Neutrophil (primary cell): ENCODE measurements around the gene LGALS1.

Experiments
- H3K27ac ChIP-seq: fragments of 200-600 bp; sonication (generic); 2 replicates; pipeline ENCODE4 v1.5.1; 2016; ENCODE audit warnings: mild to moderate bottlenecking, moderate library complexity
- H3K27me3 ChIP-seq: fragments of 200-600 bp; sonication (generic); 2 replicates; pipeline ENCODE4 v1.6.0; 2016; ENCODE audit warnings: mild to moderate bottlenecking
- H3K36me3 ChIP-seq: fragments of 200-600 bp; sonication (generic); 2 replicates; pipeline ENCODE4 v1.5.1; 2017
- H3K4me1 ChIP-seq, 2 experiments: fragments of 200-600 bp in 1 of 2; sonication (generic) in 1 of 2; 1 replicate in 1 of 2; 2 replicates in 1 of 2; pipeline versions ENCODE4 v1.5.1 to v1.6.1; 2013 to 2016; ENCODE audit warnings: low read depth in 1 of 2, low read length in 1 of 2, mild to moderate bottlenecking in 1 of 2, moderate library complexity in 1 of 2; ENCODE audit not compliant: control insufficient read depth in 1 of 2, insufficient read depth in 1 of 2
- H3K4me3 ChIP-seq, 2 experiments: fragments of 200-600 bp in 1 of 2; sonication (generic) in 1 of 2; 1 replicate in 1 of 2; 2 replicates in 1 of 2; pipeline ENCODE4 v1.5.1; 2013 to 2016; ENCODE audit warnings: low read depth in 1 of 2, low read length in 1 of 2, mild to moderate bottlenecking in 1 of 2, moderate library complexity in 1 of 2
- H3K9me3 ChIP-seq: fragments of 200-600 bp; sonication (generic); 2 replicates; pipeline ENCODE4 v1.5.1; 2016
- CTCF ChIP-seq: fragments of 200-600 bp; sonication (generic); IDR thresholded peaks from 2 replicates; pipeline ENCODE4 v1.5.1; 2016; ENCODE audit warnings: antibody characterized with exemption

LGALS1 gene

GRCh38 chr22:37709445-37709765 lies 34.0 kb downstream of the LGALS1 start:
- no peaks in the 10 kb centered on the region for H3K9me3 ChIP-seq
- H3K4me3 ChIP-seq, result no peak overlapping the region
- no peaks in the 10 kb centered on the region for H3K27me3 ChIP-seq
- peaks cover 10 to 15% of the 10 kb centered on the region in 2 experiments for H3K4me1 ChIP-seq
- H3K36me3 ChIP-seq, result peaks cover 3% of the 10 kb centered on the region
- no peak overlapping the region for H3K27ac ChIP-seq
- no peak for TF ChIP-seq CTCF

- no peak overlapping the region for H3K4me3 ChIP-seq
- H3K27ac ChIP-seq, result no peak overlapping the region
- peaks cover 5% of the 10 kb centered on the region for H3K36me3 ChIP-seq
- H3K27me3 ChIP-seq, result no peaks in the 10 kb centered on the region
- no peaks in the 10 kb centered on the region for H3K9me3 ChIP-seq
- no peak for TF ChIP-seq CTCF
- H3K4me1 ChIP-seq, result peaks cover 9 to 10% of the 10 kb centered on the region in 2 experiments
Observed at GRCh38 chr22:37710675-37711074, 35.2 kb downstream of the LGALS1 start.

GRCh38 chr22:37711490-37711889 lies 36.1 kb downstream of the LGALS1 start:
- H3K27ac ChIP-seq, result no peak overlapping the region
- peaks cover 13% of the 10 kb centered on the region for H3K36me3 ChIP-seq
- no peak overlapping the region for H3K4me3 ChIP-seq
- H3K9me3 ChIP-seq, result no peaks in the 10 kb centered on the region
- H3K4me1 ChIP-seq, result peaks cover 9 to 10% of the 10 kb centered on the region in 2 experiments
- H3K27me3 ChIP-seq, result no peaks in the 10 kb centered on the region
- TF ChIP-seq CTCF, result no peak

GRCh38 chr22:37713761-37714160 lies 38.3 kb downstream of the LGALS1 start:
- no peaks in the 10 kb centered on the region for H3K9me3 ChIP-seq
- H3K4me1 ChIP-seq, result peaks cover 3 to 4% of the 10 kb centered on the region in 2 experiments
- no peak for TF ChIP-seq CTCF
- no peak overlapping the region for H3K27ac ChIP-seq
- peaks cover 18% of the 10 kb centered on the region for H3K36me3 ChIP-seq
- no peak overlapping the region for H3K4me3 ChIP-seq
- H3K27me3 ChIP-seq, result no peaks in the 10 kb centered on the region

GRCh38 chr22:37714634-37715033 lies 39.2 kb downstream of the LGALS1 start:
- no peaks in the 10 kb centered on the region for H3K27me3 ChIP-seq
- no peaks in the 10 kb centered on the region for H3K9me3 ChIP-seq
- peaks cover 18% of the 10 kb centered on the region for H3K36me3 ChIP-seq
- no peak for TF ChIP-seq CTCF
- H3K27ac ChIP-seq, result no peak overlapping the region
- no peaks in the 10 kb centered on the region for H3K4me1 ChIP-seq
- H3K4me3 ChIP-seq, result no peak overlapping the region

GRCh38 chr22:37715760-37716159 lies 40.3 kb downstream of the LGALS1 start:
- Histone ChIP-seq H3K27ac (no peak overlapping the region), H3K4me3 (no peak overlapping the region), H3K4me1 (no peaks in the 10 kb centered on the region), H3K9me3 (no peaks in the 10 kb centered on the region), H3K27me3 (no peaks in the 10 kb centered on the region), H3K36me3 (peaks cover 18% of the 10 kb centered on the region)
- no peak for TF ChIP-seq CTCF
